Large intestine (tissue), 3 donors: ENCODE measurements around the gene MRPS9. TPM values are rescaled to one million over a fixed set of nuclear protein-coding genes. Genes with fewer than 3 reads are reported as not detected.

Experiments used
- DNase-seq, 2 donors: peaks; one replicate each; pipeline versions ENCODE4 v3.0.0 to v3.0.0-alpha.2; 2013
- H3K27ac ChIP-seq: one replicate; pipeline ENCODE4 v1.5.1; 2013; ENCODE audit warnings: low read length
- H3K27me3 ChIP-seq: 2 replicates; pipeline ENCODE4 v1.6.1; 2013; ENCODE audit warnings: low read length; ENCODE audit not compliant: control insufficient read depth, insufficient read depth
- H3K36me3 ChIP-seq: 2 replicates; pipeline ENCODE4 v1.6.1; 2013; ENCODE audit warnings: low read length; ENCODE audit not compliant: control insufficient read depth, insufficient read depth
- H3K4me1 ChIP-seq: one replicate; pipeline ENCODE4 v1.6.1; 2013; ENCODE audit warnings: low read length; ENCODE audit not compliant: control insufficient read depth, insufficient read depth
- H3K4me3 ChIP-seq: one replicate; pipeline ENCODE4 v1.5.1; 2013; ENCODE audit warnings: low read length
- H3K9me3 ChIP-seq: one replicate; pipeline ENCODE4 v1.6.1; 2013; ENCODE audit warnings: mild to moderate bottlenecking, low read depth, low read length, moderate library complexity; ENCODE audit not compliant: control insufficient read depth
- WGBS: methylation state at CpG from one replicate; pipeline ENCODE4 v1.1.5; 2013; ENCODE audit warnings: low lambda C conversion rate; ENCODE audit not compliant: insufficient coverage; 5-methylcytosine and 5-hydroxymethylcytosine counted together
- polyA plus RNA-seq: library from polyadenylated mRNA; unstranded; fragments of 120-200 nt; gene quantifications from one replicate; pipeline ENCODE4 v1.2.1, GENCODE V29; 2013

Gene MRPS9
- polyA plus RNA-seq, 1 donor: 32.8 TPM

DNA sequence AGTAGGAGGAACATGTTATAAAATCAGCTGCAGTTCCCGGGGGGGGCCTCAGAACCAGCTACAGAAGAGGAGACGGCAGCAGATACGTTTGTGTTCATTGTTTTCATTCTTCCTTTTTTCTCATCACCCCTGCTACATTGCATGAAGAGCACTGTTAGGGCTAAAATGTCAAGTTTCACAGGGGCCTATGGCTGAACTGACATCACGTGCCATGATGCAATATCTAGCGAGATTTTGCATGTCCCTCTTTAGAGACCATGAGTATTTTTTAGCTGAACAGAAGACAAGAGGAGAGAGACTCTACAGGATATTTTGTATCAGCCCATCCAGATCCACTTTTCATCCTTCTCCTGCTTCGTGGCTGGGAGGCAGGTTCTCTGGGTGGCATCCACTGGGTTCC lies 97.6 kb downstream of the MRPS9 start:
- Histone ChIP-seq H3K4me3 (no peak overlapping the region), H3K27me3 (peaks cover 18% of the 10 kb centered on the region), H3K36me3 (no peaks in the 10 kb centered on the region), H3K4me1 (no peaks in the 10 kb centered on the region), H3K9me3 (no peaks in the 10 kb centered on the region), H3K27ac (no peak overlapping the region)
- no peak for DNase-seq
- WGBS: no CpG with 5 or more reads among the region's 6 CpGs

GRCh38 chr2:105136394-105136793 lies 98.5 kb downstream of the MRPS9 start:
- H3K9me3 ChIP-seq: no peaks in the 10 kb centered on the region
- H3K4me1 ChIP-seq: no peaks in the 10 kb centered on the region
- WGBS: 50% methylated on average over 2 of the region's 4 CpGs
- H3K27ac ChIP-seq: no peak overlapping the region
- H3K4me3 ChIP-seq: no peak overlapping the region
- H3K27me3 ChIP-seq: peaks cover 18% of the 10 kb centered on the region
- no peak for DNase-seq
- no peaks in the 10 kb centered on the region for H3K36me3 ChIP-seq

- no peaks in the 10 kb centered on the region for H3K4me1 ChIP-seq
- no peaks in the 10 kb centered on the region for H3K9me3 ChIP-seq
- peaks cover 34% of the 10 kb centered on the region for H3K27me3 ChIP-seq
- H3K27ac ChIP-seq: no peak overlapping the region
- DNase-seq: no peak
- 100% methylated on average over 4 of the region's 5 CpGs for WGBS
- no peak overlapping the region for H3K4me3 ChIP-seq
- H3K36me3 ChIP-seq: no peaks in the 10 kb centered on the region
Observed at GRCh38 chr2:105138643-105139042, 100.8 kb downstream of the MRPS9 start.

GRCh38 chr2:105139556-105140239 lies 101.8 kb downstream of the MRPS9 start:
- Histone ChIP-seq H3K9me3 (no peaks in the 10 kb centered on the region), H3K36me3 (no peaks in the 10 kb centered on the region), H3K4me3 (no peak overlapping the region), H3K4me1 (no peaks in the 10 kb centered on the region), H3K27ac (no peak overlapping the region), H3K27me3 (peaks cover 36% of the 10 kb centered on the region)
- WGBS: no CpG with 5 or more reads among the region's 6 CpGs
- no peak for DNase-seq

DNA sequence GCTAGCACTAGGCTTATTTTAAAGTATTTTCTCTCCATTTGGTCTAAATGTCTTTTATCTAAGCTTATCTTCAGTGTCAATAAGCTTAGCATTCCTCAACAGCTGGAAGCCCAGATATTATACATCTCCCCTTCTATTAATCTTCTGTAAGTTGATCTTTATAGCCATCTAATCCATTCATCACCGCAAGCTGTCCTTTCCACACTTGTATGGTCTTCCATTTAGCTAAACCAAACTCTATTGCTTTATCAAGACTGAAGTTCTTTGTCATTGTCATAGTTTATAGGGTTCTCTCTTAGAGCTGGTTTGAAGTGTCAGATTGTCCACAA lies 102.3 kb downstream of the MRPS9 start:
- Histone ChIP-seq H3K4me1 (no peaks in the 10 kb centered on the region), H3K36me3 (no peaks in the 10 kb centered on the region), H3K9me3 (no peaks in the 10 kb centered on the region), H3K27ac (no peak overlapping the region), H3K4me3 (no peak overlapping the region), H3K27me3 (peaks cover 37% of the 10 kb centered on the region)
- WGBS: 50% methylated on average over 1 of the region's 1 CpG
- DNase-seq: no peak

DNA sequence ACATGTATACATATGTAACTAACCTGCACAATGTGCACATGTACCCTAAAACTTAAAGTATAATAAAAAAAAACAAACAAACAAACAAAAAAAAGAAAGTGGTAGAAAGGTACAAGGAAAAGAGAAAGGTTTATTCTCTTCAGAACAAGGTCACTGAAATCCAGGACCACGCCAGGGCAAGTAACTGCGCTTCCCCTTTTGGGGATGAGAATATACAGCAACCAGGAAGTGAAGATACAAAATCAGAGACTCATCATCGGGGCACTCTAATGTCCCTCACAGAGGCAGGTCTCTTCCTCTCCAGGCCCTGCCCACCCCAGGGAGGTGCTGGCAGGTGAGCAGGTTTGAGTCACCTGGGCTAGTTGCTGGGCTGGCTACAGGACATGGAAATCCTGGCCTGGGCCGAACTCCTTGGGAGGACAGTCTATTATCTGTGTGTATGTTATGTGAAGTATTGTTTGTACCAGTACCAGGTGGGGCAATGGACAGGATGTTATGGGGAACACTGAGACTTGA lies 103.3 kb downstream of the MRPS9 start:
- Histone ChIP-seq H3K36me3 (no peaks in the 10 kb centered on the region), H3K27ac (no peak overlapping the region), H3K4me3 (no peak overlapping the region), H3K9me3 (no peaks in the 10 kb centered on the region), H3K27me3 (peaks cover 42% of the 10 kb centered on the region), H3K4me1 (no peaks in the 10 kb centered on the region)
- WGBS: no CpG with 5 or more reads among the region's 4 CpGs
- no peak for DNase-seq

DNA sequence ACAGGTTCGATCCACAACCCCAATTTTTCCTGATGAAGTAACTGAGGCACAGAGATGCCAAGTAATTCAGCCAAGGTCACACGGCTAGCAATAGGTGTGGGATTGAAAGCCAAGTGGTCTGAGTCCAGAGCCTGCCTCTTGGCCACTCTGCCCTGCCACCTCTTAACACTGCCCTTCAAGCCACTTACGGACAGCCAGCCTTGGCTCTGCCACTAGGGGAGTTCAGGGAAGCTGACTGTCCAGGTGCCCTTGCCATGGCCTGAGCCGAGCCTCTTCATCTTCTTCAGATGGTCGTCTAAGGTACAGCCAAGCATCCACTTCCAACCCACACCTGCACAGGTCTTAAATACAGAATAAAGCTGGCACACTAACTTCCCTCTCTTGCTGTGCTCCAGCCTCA lies 104.4 kb downstream of the MRPS9 start:
- H3K27ac ChIP-seq: no peak overlapping the region
- no peak overlapping the region for H3K4me3 ChIP-seq
- WGBS: no CpG with 5 or more reads among the region's 5 CpGs
- no peak for DNase-seq
- H3K36me3 ChIP-seq: no peaks in the 10 kb centered on the region
- H3K27me3 ChIP-seq: peaks cover 46% of the 10 kb centered on the region
- no peaks in the 10 kb centered on the region for H3K9me3 ChIP-seq
- H3K4me1 ChIP-seq: no peaks in the 10 kb centered on the region

DNA sequence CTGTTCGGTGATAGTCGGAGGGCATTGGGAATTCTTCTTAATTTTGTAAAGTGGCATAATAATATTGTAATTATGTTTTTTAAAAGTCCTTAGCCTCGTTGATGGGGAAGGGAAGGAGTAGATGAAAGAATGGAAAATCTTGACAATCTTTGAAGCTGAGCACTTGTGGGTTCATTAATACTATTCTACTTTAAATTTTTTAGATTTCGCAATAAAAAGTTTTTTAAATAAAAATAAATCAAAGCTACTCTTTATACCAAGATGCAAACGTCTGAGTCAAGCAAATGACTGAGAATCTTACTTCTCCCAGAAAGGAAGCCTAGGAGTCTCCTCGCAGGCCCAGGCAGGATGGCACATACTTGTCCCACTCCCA lies 105.2 kb downstream of the MRPS9 start:
- H3K4me1 ChIP-seq: no peaks in the 10 kb centered on the region
- no peak for DNase-seq
- no peak overlapping the region for H3K27ac ChIP-seq
- H3K27me3 ChIP-seq: peaks cover 48% of the 10 kb centered on the region
- no peaks in the 10 kb centered on the region for H3K9me3 ChIP-seq
- no peak overlapping the region for H3K4me3 ChIP-seq
- H3K36me3 ChIP-seq: no peaks in the 10 kb centered on the region
- WGBS: 95% methylated on average over 3 of the region's 6 CpGs

DNA sequence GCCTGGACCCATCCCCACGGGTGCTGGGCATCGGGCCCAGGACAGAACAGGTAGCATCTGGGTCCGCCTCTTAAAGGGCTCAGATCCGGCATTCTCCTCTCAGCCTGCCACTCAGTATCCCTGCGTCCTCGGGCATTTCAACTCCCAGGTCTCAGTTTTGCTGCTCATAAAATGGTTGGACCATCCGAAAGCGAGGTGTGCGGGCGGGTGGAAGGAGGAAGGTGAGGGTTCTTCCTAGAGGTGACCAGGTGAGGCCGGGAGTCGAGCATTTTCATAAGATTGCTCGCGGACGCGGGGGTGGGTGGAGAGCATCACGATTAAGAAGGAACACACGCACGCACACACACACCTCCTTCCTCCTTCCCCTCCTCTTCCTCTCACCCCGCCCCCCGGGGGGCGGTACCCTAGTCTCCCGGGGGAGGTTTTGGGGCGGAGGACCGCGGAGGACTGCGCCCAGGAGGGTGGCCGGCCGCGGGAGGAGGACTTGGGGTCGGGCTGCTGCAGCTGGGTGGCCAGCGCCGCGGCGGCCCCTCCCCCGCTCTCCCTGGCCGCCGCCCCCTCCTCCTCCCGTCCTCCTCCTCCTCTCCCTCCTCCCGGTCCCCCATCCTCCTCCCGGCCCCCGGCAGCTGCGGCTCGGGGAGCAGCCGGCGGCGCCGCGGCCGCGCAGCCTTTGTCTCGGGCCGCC lies 105.7 kb downstream of the MRPS9 start:
- Histone ChIP-seq H3K9me3 (no peaks in the 10 kb centered on the region), H3K4me1 (no peaks in the 10 kb centered on the region), H3K27ac (no peak overlapping the region), H3K36me3 (no peaks in the 10 kb centered on the region), H3K27me3 (peaks cover 49% of the 10 kb centered on the region), H3K4me3 (peak overlapping the region; percentile 5)
- no CpG with 5 or more reads among the region's 53 CpGs for WGBS
- peak; percentile 13 to 23 for DNase-seq

DNA sequence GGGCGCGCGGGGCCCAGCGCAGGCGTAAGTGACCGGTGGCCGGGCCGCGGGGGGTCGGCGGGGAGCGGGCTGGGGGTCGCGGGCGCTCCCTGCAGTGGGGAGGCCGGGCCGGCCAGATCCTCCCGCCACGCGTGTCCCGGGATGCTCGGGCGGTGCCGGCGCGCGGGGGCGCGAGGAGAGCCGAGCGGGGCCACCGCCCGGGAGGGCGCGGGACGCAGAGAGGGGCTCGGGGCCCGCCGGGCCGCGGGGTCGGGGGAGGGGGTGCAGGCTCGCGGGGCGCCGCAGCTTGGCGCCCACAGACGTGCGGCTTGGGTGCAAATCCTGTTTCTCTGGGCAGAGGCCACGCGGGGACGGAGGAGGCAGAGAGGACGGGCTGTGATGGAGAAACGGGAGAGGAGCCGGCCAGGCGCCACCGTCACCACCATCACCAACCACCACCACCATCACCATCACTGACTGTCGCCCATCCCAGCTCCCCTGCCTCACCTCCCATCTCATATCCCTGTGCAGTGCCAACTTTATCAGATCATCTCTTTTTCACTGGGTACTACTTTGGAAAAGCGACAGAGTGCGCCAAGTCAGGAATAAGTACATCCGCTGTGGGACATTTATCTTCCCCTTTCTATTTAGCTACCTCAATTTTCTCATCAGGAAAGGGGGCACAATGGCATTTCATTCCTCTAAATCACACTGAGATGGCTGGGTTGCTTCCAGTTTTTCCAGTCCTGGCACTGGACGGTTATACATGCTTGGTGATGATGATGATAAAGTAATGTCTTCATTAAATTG lies 106.5 kb downstream of the MRPS9 start:
- H3K4me3 ChIP-seq: peak overlapping the region; percentile 24
- WGBS: no CpG with 5 or more reads among the region's 62 CpGs
- H3K27me3 ChIP-seq: peaks cover 49% of the 10 kb centered on the region

More for the DNA sequence above, 106.5 kb downstream of the MRPS9 start:
- no peaks in the 10 kb centered on the region for H3K4me1 ChIP-seq
- H3K36me3 ChIP-seq: no peaks in the 10 kb centered on the region
- no peak overlapping the region for H3K27ac ChIP-seq
- DNase-seq: no peak
- no peaks in the 10 kb centered on the region for H3K9me3 ChIP-seq
